Stimulated activated CD8-positive, alpha-beta memory T cell treated with anti-CD3 and anti-CD28 coated beads, Interleukin-12 subunit alpha, Interleukin-12 subunit beta, amount 100 ng/mL, for 24 hours (primary cell): ENCODE measurements around the gene PHACTR2.
"Not testable (repeated sequence)": the region's sequence is repeated elsewhere in the genome, so short reads cannot be mapped to it uniquely, and the experiment has no call there.

Source experiments
- DNase-seq: peaks from one replicate; pipeline ENCODE4 v3.0.0-alpha.2; 2020; ENCODE audit errors: extremely low read depth

Gene PHACTR2

GRCh38 chr6:143698759-143699429, 21.1 kb downstream of the PHACTR2 start:
- no peak for DNase-seq

- no peak for DNase-seq
Measured at GRCh38 chr6:143699430-143699825, 21.7 kb downstream of the PHACTR2 start.

GRCh38 chr6:143700684-143701348, 23.1 kb downstream of the PHACTR2 start:
- no peak for DNase-seq

GRCh38 chr6:143701349-143702234, 23.8 kb downstream of the PHACTR2 start:
- DNase-seq, result no peak

- DNase-seq, result no peak
Measured at GRCh38 chr6:143705569-143705968, 27.8 kb downstream of the PHACTR2 start.

- no peak for DNase-seq
Measured at GRCh38 chr6:143707697-143708096, 29.9 kb downstream of the PHACTR2 start.

GRCh38 chr6:143708889-143709288, 31.1 kb downstream of the PHACTR2 start:
- DNase-seq, result no peak

GRCh38 chr6:143711714-143712113, 33.9 kb downstream of the PHACTR2 start:
- no peak for DNase-seq

- no peak for DNase-seq
Measured at GRCh38 chr6:143718472-143718871, 40.7 kb downstream of the PHACTR2 start.

- DNase-seq, result no peak
Measured at GRCh38 chr6:143721642-143722041, 43.9 kb downstream of the PHACTR2 start.

- no peak for DNase-seq
Measured at GRCh38 chr6:143724876-143725275, 47.1 kb downstream of the PHACTR2 start.

- DNase-seq, result no peak
Measured at GRCh38 chr6:143726015-143726647, 48.4 kb downstream of the PHACTR2 start.

- DNase-seq, result no peak
Measured at GRCh38 chr6:143727035-143727434, 49.3 kb downstream of the PHACTR2 start.

- DNase-seq, result no peak
Measured at GRCh38 chr6:143731789-143732188, 54.0 kb downstream of the PHACTR2 start.

- no peak for DNase-seq
Measured at GRCh38 chr6:143732536-143732935, 54.8 kb downstream of the PHACTR2 start.

GRCh38 chr6:143733510-143733909, 55.7 kb downstream of the PHACTR2 start:
- DNase-seq, result no peak

GRCh38 chr6:143734641-143735063, 56.9 kb downstream of the PHACTR2 start:
- DNase-seq, result no peak

- DNase-seq, result not testable (repeated sequence)
Measured at GRCh38 chr6:143738072-143738690, 60.4 kb downstream of the PHACTR2 start.

GRCh38 chr6:143739341-143739851, 61.6 kb downstream of the PHACTR2 start:
- no peak for DNase-seq

- no peak for DNase-seq
Measured at GRCh38 chr6:143740213-143740612, 62.4 kb downstream of the PHACTR2 start.

- no peak for DNase-seq
Measured at GRCh38 chr6:143741480-143741879, 63.7 kb downstream of the PHACTR2 start.
